Epithelial cell of esophagus (primary cell): Measurements from ENCODE around the gene VPS4A.
A peak's percentile ranks its signal among the peaks of the same experiment; 100 is the strongest.

Source experiments
- DNase-seq: peaks from one replicate; pipeline ENCODE4 v3.0.0; 2010; ENCODE audit warnings: low read depth
- H3K4me3 ChIP-seq: 2 replicates; pipeline ENCODE4 v1.5.1; 2011; ENCODE audit warnings: mild to moderate bottlenecking, low read length, control low read depth
- TF ChIP-seq, protein P1 (sequence below): IDR thresholded peaks from 2 replicates; pipeline ENCODE4 v1.5.1; 2011; ENCODE audit warnings: low read depth, mild to moderate bottlenecking, low read length, control low read depth, inconsistent platforms; ENCODE audit not compliant: insufficient read depth; ENCODE audit errors: missing control alignments

Gene VPS4A

GRCh38 chr16:69307091-69307490 lies 4.1 kb upstream of the VPS4A start:
- TF ChIP-seq, protein P1, sequence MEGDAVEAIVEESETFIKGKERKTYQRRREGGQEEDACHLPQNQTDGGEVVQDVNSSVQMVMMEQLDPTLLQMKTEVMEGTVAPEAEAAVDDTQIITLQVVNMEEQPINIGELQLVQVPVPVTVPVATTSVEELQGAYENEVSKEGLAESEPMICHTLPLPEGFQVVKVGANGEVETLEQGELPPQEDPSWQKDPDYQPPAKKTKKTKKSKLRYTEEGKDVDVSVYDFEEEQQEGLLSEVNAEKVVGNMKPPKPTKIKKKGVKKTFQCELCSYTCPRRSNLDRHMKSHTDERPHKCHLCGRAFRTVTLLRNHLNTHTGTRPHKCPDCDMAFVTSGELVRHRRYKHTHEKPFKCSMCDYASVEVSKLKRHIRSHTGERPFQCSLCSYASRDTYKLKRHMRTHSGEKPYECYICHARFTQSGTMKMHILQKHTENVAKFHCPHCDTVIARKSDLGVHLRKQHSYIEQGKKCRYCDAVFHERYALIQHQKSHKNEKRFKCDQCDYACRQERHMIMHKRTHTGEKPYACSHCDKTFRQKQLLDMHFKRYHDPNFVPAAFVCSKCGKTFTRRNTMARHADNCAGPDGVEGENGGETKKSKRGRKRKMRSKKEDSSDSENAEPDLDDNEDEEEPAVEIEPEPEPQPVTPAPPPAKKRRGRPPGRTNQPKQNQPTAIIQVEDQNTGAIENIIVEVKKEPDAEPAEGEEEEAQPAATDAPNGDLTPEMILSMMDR = no peak
- no peak overlapping the region for H3K4me3 ChIP-seq
- no peak for DNase-seq

DNA sequence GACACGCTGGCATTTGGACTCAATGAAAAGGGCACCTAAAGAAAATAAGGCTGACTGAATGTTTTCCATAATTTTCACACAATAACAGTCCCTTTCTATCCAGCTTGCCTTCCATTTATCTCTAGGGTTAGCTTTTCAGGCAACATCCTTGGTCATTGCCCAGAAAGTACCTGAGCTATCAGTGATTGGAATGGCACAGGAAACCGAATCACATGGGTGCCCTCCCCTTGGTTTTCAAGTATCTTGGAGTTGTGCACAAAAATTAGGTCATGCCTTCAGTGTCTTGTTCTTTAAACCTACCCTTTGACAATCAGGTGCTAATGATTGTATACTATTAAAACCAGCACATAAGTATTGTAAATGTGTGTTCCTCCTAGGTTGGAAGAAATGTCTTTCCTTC lies 3.3 kb upstream of the VPS4A start:
- no peak overlapping the region for H3K4me3 ChIP-seq
- no peak for DNase-seq
- TF ChIP-seq, protein P1 = no peak

DNA sequence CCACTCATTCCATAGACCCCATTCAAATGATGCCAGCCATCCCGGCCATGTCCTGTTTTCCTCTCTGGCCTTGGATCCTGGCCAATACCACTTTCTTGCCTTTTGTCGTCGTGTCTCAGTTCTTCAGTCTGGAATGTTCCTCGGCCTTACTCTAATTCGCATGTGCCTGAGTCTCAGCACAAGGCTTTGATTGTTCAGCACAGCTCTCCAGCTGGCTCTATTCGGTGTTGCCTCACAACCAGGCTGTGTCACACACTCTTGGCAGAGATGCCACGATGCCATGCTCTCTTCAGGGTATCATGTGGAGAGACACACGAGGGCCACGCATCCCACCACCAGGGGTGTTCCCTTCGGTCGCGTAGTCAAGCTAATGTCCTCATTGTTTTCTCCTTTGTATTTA lies 1.8 kb upstream of the VPS4A start:
- H3K4me3 ChIP-seq = no peak overlapping the region
- DNase-seq = no peak
- TF ChIP-seq, protein P1 = no peak

GRCh38 chr16:69311533-69312387 lies 610 bp downstream of the VPS4A start:
- H3K4me3 ChIP-seq = peak overlapping the region; percentile 84
- DNase-seq = peak; percentile 47
- TF ChIP-seq, protein P1 = peak; percentile 12

DNA sequence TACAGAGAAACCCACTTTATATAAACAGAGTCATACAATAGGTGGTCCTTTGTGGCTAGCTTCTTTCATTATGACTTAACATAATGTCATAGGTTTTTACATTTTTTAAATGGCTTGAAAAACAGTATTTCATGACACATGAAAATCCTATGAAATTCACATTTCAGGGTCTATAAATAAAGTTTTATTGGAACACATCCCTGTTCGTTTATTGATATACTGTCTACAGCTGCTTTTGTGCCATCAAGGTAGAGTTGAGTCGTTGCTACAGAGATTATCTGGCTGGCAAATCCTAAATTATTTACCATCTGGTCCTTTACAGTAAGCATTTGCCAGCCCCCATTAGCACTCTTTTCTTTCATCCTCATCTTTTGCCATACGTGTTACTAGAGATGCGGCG lies 2.3 kb downstream of the VPS4A start:
- no peak for DNase-seq
- no peak overlapping the region for H3K4me3 ChIP-seq
- TF ChIP-seq, protein P1 = no peak

GRCh38 chr16:69314534-69314933 lies 3.4 kb downstream of the VPS4A start:
- TF ChIP-seq, protein P1 = no peak
- no peak overlapping the region for H3K4me3 ChIP-seq
- no peak for DNase-seq

DNA sequence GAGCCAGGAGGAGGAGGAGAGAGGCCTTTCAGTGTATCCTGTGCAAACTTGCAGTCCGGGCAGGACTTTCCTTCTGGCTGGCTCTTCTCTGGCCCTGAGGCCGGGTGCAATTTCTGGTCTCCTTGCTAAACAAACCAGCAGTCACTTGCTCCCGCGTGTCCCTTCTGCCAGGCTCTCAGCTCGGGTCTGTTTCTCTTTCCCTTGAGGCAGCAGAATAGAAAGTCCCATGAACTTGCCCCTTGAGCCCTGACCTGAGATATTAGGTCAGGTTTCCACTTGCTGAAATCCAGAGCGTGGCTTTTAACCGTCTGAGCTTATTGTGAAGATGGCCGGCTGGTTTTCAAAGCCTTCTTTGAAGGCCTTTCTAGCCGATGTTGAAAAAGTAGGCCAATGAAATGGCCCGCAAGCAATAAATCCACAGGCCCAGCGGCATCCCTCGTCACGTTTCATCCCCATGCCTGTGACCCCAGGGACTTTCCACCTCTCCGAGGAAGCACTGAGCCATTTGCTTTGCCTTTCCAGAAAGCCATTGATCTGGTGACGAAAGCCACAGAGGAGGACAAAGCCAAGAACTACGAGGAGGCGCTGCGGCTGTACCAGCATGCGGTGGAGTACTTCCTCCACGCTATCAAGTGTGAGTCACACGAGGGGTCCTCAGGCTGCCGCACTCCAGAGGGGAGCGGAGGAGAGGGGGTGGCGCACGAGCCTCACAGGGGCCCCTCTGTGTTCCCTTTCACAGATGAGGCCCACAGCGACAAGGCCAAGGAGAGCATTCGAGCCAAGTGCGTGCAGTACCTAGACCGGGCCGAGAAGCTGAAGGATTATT lies 4.5 kb downstream of the VPS4A start:
- TF ChIP-seq, protein P1 = no peak
- no peak for DNase-seq
- H3K4me3 ChIP-seq = no peak overlapping the region
